Muscle of back (tissue), 11 donors: ENCODE data around the gene MTFR1L. TPM values are rescaled to one million over a fixed set of nuclear protein-coding genes. Genes with fewer than 3 reads are reported as not detected.

Source experiments
- DNase-seq, 3 donors: peaks; one replicate each; pipeline versions ENCODE4 v3.0.0 to v3.0.0-alpha.2; 2013
- polyA plus RNA-seq, 10 donors: library from polyadenylated mRNA; unstranded; fragments of 120-200 nt; gene quantifications; one replicate each; pipeline ENCODE4 v1.2.1, GENCODE V29; 2013; ENCODE audit not compliant: insufficient read length in 10 of 10

Gene MTFR1L
- polyA plus RNA-seq, 10 donors = 53.2 to 73.6 (median 65.9) TPM

DNA sequence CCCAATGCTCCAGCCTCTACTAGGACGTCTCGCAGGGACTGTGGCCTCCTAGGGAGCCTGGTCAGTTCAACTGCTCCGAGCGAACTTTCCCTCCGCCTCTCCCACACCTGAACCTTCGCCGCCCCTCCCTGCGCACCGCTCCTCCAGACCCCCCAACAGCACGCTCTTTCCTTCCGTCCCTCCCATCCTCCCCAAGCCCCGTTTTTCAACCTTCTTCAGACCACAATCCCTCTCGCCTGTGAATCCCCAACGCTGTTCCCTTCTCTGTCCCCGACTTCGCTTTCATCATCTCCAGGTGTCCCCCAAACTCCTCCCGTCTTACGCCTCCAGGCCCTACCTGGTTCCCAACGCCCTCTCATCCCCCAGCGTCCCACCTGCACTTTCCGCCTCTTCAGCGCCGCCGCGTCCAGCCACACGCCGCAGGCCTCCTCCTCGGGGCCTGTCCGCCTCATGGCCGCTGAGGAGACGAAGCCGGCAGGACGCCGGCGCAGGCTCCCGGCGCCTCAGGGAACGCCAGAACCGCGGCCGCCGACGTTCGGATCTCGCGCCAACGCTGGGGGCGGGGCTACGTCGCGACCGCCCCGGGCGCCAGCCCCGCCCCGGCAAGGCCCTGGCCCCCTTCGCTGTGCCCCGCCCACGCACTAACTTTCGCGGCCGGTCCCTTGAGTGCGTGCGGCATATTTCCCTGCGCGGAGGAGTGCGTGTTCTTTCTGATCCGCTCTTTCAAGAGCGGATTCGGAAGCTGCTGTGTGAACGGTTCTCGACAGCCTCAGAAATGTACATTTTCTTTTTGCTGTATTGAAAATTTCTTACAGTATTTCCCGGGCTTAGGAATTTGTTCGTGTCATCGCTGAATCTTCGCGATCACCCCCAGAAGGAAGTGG is 39.4 kb downstream of the MTFR1L start, which contains the start of gene AUNIP:
TSS of gene AUNIP (minus strand) at position 552 of the 884 bp plus-strand sequence. CDS start at position 452, 100 bp downstream.
- peak; percentile 80 to 95 (median 90) for DNase-seq

DNA sequence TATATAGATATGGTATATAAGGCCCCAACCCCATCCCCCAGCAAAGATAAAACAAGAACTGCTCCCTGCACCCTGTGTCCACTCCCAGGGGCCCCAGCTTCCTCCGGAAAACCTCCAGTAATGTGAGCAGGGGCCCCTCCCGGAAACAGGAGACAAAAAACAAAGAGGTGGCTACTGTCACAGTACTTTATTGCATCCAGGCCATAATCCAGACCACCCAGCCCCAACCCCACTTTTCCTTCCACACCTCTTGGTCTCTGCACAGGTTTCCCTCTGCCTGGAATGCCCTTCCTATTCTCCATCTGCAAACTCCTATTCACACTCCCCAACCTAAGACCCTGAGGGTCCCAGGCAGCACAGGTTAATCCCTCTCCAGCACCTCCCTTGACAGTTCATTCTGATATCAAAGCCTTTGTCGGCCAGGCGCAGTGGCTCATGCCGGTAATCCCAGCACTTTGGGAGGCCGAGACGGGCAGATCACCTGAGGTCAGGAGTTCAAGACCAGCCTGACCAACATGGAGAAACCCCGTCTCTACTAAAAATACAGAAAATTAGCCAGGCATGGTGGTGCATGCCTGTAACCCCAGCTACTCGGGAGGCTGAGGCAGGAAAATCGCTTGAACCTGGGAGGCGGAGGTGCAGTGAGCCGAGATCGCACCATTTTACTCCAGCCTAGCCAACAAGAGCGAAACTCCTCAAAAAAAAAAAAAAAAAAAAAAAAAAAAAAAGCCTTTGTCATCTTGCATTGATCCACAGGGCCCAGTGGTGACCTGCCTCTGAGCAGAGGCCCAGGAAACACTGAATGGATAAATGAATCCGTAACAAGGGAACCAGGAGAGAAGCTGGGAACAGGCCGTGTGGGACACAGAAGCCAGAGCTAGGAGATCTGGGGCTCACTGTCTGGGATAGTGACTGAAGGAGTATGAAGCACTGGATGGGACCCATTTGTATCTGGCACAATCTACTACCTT is 41.8 kb downstream of the MTFR1L start:
- peak in 1 of 3 donors; percentile 44 for DNase-seq

DNA sequence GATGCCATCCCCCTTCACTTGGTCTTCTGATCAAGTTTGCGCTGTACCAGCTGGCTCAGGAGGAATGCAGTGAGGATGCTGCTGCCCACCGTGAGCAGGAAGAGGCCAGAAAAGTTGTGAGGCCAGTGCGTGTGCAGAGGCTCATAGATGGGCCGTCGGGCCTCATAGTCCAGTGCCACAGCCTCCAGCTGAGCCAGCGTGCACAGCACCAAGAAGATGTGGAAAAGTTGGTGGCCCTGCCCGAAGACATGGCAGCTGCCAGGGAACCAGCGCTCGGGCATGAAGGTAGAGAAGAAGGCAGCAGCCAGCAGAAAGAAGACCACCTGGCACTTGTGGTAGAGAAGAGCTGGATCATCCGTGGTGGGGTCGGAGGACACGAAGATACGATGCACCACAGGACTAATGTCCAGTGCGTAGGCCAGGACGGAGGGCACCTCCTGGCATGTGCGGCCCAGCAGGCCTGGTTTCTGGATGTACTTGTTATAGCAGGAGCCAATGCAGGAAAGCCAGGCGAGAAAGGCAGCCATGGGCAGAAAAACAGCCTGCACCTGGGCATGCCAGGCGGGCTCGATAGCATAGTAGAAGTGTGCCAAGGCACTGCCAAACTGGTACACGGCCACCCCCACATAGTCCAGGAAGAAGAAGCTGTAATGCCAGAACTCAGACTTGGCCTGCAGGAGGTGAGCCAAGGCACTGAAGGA is 43.2 kb downstream of the MTFR1L start:
- no peak for DNase-seq

DNA sequence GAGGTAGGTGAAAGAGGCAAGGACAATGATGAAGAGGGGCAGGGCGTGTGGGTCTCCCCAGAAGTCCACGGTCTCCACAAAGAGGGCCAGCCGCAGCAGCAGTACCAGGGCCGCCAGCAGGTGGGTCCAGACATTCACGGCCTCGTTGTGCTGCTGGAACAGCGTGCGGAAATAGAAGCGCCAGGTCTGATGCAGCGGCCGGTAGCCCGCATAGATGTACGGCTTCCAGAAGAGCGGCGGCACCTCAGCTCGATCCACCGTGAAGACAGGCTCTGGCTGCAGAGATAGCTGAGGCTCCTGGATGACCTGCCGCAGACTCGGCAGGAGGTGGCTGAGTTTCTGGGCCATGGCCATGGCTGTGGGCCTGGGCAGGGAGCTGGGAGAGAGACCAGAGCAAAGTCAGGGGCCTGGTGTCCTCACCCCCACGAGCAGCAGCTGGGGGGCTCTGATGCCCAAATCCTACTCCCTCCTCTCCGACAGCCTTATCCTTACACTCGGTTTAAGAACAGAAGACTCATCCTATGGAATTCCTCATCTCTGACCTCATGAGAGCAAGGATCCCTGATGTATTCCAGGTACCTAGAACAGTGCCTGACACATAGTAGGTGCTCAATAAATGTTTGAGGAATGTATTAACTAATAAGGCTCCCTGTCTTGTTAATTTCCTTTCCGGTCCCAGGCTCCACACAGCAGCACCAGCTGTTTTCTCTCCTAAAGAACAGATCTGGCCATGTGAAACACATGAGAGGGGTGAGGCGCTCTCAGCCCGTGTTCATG is 43.9 kb downstream of the MTFR1L start:
- DNase-seq = no peak

DNA sequence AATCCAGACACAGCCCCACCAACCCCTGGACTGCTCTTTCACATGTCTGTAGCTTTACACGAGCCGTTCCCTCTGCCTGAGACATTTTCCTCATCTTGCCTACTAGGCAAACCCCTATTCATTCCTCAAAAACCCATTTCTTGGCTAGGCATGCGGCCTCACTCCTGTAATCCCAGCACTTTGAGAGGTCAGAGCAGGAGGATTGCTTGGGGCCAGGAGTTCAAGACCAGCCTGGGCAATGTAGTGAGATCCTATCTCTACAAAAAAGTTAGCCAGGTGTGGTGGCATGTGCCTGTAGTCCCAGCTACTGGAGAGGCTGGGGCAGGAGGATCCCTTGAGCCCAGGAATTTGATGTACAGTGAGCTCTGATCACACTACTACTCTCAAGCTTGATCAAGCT is 44.7 kb downstream of the MTFR1L start:
- no peak for DNase-seq

DNA sequence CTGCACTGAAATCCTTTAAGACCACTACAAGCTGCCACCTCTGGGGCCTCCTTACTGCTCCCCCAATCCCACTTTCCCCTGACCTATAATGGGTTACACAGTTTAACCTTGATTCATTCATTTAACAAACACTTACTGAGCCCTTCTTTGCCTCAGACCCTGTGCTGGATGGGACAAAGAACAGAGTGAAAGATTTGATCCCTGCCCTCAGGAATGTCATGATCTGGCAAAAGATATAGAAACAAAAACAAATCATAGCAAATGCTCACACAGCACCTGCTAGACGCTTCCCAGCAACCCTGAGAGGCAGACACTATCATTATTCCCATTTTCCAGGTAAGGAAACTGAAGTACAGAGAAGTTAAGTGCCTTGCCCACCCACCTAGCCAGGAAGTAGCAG is 46.5 kb downstream of the MTFR1L start:
- DNase-seq = no peak

DNA sequence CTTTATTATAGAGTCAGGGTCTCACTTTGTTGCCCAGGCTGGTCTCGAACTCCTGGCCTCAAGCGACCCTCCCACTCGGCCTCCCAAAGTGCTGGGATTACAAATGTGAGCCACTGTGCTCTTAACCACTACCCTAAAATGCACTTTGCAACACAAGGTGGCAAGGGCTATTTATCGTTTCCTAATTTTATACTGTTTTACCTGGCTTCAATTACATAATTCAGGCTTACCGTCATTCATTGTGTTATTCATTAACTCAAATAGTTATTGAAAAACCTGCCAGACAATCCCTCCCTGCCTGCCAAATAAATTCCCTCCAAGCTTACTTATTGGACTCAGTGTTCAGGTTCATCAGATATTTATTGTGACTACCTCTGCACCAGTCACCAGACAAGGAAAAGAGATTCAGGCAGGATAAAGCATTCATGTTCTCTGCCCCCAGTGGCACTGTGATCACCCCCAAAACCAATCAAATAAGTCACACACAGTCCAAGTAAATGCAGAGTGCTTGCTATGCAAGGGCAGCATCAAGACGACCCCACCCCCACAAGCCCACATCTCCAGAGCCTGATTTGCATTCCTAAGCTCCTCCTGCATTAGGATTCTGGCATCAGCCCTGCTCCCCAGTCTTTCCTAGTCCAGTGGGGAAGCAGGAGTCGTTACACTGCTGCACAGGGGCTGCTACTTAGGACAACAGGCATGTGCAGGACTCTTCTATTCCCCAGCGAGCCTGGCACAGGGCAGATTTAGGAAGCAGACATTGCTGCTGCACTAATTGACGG is 47.6 kb downstream of the MTFR1L start:
- no peak for DNase-seq

DNA sequence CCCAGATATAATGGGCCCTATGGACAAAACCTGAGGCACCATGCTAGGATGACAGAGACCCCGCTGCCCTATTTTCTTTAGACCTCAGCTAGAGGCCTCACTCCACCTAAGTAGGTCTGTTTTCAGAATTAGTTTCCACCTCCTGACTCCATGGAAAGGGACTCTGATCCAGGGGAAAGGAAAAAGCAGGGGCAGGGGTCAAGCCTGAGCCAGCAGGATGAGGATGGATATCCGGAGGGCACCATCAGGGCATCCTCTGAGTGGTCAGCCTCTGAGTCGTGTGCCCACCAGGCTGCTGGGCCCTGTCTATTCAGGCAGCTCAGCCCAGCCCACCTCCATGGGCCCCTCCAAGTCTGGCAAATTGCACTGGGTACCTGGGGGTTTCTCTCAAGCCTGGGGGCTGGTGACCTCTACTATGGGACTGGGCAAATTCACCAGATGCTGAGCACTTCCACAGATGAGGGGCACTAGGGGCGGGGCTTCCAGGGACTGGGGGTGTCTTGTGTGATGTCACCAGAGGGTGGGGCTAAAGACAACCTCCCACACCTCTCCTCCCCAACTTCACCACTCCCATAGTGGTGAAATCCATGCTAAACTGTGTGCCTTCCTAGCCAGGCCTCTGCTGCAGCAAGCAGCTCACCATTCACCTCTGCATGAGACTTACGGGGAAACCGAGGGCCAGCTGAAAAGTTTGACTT is 50.3 kb downstream of the MTFR1L start:
- no peak for DNase-seq

DNA sequence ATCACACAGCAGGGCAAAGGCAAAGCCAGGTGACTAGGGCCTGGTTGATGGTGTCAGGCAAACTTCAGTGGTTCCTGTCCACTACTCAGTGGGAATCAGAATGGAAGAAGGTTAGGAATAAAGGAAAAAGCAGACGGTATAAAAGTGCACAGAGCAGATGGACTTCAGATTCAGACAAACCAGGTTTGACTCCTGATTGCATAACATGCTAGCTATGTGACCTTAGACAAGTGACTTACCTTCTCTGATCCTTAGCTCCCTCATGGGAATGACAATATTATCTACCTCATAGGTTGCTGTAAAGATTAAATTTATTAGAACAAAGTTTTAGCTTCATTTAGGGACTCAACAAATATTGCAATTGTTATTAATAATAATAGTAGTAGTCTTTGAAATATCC is 50.9 kb downstream of the MTFR1L start:
- no peak for DNase-seq

DNA sequence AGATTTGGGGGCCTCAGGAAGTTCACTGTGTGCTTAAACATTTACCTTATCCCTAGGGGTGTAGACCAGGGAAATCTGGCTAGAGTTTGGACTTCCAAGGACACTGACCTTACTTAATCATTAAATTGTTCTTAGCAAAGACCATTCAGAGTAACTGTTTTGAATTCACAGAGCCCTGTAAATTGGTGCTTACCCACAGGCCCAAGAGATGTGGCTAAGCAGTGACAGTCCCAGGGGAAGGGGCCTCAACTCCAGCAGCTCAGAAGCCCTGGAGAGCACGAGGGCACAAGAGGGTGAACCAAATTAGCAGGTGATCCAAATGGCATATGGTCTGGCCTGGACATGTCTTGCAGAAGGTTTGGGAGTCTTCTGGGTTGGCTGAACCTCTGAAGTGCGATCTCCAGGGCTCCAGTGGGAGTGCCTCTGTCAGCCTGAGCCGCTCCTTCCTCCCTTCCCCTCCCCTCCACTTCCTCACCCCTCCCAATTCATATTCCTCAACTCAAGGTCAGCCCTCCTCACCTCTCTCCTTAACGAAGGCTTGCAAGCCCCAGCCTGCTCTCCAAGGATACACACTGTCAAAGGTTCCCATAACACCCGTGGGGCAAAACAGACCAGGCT is 51.4 kb downstream of the MTFR1L start:
- DNase-seq = no peak

DNA sequence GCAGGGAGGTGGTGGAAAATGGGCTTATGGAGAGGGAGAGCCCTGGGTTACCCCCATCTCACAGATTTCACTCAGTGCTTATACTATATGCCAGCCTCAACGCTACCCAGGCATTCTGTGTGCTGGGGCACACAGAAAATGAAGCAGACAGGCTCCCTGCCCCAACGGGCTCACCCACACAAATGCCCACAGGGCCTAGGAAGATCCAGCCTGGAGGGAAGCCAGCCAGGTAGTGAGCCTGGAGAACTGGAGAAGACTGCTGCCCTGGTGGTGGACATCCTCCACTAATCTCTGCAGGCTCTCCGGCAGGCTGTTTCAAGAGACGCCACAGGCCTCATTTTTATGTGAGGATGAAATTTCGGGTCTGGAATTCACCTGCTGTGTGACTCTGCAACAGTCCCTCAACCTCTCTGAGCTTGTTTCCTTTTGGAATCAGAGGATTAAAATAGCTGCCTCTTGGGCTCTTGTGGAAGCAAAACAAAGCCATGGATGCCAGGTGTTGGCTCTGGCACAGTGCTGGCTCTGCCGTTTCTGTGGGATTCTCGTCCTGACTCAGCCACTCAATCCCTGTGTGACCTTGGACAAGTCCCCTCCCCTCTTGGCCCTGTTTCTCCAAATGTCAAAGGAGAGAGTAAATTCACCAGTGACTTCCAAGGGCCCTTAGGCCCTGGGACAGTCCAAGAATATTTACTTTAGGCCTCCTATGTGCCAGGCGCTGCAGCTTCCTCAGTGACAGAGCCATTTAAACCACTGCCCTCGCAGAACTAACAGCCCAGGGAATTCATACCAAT is 52.1 kb downstream of the MTFR1L start:
- DNase-seq = no peak

DNA sequence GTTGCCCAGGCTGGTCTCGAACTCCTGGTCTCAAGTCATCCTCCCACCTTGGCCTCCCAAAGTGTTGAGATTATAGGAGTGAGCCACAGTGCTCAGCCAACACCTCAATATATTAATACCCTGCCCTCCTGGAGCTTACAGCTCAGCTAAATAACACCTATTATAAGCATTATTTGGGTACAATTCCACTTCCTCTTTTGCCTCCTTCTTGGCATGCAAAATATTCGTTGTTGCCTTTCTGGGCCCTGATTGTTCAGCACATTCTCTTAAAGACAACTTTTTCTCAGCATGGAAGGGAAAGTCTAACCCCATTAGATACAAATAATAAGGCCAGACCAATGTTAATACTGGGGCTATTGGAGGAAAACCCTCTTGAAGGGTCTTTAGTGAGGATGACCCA is 53.0 kb downstream of the MTFR1L start:
- no peak for DNase-seq

DNA sequence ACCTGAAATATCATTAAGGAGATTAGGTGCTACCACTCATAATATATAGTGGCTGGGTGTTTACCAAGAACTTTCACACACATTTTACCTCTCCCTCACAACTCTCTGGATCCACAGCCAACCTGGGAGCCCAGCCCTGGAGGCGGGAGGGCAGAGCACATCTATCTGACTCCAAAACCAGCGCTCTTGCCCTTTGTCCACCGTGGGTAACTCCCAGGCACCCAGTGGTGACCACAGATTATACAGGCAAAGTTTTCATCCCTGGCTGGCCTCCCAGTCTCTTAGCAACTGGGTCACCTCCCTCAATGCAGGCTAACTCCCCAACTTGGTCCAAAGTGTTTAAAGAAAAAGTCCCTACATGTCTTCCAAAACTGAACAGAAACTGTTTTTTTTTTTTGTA is 53.4 kb downstream of the MTFR1L start:
- DNase-seq = no peak

DNA sequence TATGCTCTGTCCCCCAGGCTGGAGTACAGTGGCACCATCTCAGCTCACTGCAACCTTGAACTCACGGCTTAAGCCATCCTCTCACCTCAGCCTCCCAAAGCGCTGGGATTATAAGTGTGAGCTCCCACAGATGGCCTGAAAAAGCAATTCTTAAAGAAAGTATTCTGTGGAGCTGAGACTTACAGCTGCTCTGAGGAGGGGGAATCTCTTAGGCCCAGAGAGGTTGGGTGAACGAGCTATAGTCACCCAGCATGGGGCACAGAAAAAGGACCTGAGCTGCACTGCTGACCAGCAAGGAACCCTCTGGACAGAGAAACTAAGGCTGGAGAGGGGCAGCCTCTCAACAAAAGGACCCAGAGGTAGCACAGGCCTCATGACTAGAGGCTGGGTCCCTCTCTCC is 54.5 kb downstream of the MTFR1L start:
- DNase-seq = no peak

DNA sequence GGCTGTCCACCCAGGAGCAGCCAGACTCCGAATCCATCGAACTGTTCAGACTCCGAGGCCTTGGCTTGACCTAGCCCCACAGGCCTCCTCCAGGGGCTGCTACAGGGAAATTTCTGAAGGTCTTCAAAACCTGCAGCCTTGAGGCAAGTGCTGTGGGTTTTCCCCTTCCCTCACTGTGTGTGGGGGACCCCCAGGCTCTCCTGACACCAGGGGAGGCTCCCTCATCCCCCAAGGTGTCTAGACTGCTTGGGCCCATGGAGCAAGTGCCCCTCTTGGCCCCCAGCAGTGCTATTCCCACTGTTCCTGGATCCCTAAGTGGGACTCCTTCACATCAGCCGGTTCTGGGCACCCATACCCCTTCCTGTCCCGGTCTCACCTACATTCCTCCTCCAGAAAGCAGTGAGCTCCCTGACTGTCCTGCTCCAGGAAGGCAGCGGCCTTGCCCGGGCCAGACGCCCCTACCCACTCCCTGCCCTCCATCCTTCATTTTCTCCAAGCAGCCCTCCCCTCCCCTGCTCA is 54.9 kb downstream of the MTFR1L start:
- no peak for DNase-seq

DNA sequence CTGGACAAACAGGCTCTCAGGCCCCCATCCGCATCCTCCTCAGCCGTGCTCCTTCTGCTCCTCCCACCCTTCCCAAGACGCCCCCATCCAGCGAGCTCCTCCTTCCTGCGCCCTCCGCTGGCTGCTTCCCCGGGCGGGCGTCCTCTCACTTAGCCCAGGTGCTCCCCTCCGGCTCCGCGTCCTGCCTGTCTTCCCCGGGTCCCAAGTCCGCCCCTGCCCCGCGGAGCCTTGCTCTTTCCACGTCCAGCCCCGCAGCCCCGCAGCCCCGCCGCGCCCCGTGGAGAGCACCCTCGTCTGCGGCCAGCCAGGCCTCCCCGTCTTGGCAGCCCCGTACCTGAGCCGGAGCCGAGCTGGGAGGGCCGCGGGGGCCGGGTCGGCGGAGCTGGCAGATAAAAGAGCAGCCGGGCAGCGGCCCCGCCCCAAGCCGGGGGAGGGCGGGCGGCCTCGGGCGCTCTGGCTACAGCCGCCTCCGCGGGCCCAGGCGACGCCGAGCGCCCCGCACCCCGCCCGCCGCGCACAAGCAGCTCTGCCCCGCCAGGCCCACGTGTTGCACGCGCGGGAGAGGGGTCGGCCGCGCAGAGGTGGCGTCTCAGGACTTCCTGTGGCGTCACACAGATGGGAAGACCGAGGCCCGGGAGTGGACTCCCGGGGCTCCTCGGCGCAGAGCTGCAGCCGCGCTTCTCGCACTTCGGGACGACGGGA is 55.6 kb downstream of the MTFR1L start, which contains the start of gene PAQR7:
TSS of gene PAQR7 (minus strand) at position 555 of the 702 bp plus-strand sequence. CDS start 11,869 bp downstream, outside the sequence.
- DNase-seq = peak; percentile 77 to 93 (median 84)
